Measurements from ENCODE around the gene PC. TPM values are rescaled to one million over a fixed set of nuclear protein-coding genes. Genes with fewer than 3 reads are reported as not detected.

PC gene
- total and polyA plus RNA-seq, 9 of the 15 experiments (the other 6 are each of a cell fraction or from before 2014, with no cell fraction given), result 0.94 to 38.0 (median 8.7) TPM

- peak in 1 of 2 experiments; percentile 61; a peak in 1 of 4 replicates for TF ChIP-seq ETV6 (IDR thresholded peaks at IDR 0.05; ENCODE audit: borderline replicate concordance in 1 of 2, low read depth in 2 of 2, low read length in 1 of 2)
- TF ChIP-seq ETV6 (CRISPR knock-in tag; IDR thresholded peaks at IDR 0.05; ENCODE audit: borderline replicate concordance), result no peak
- TF ChIP-seq MBD2 (IDR thresholded peaks at IDR 0.05; ENCODE audit: borderline replicate concordance, low read depth), result peak; percentile 59; the same call in 1 of the 2 replicates
- TF ChIP-seq NCOA1 (IDR thresholded peaks at IDR 0.05; ENCODE audit: low read depth), result 0 out of 2 replicates have a peak, but pooled peaks have one; percentile 24
- TF ChIP-seq ZKSCAN1 (IDR thresholded peaks at IDR 0.05; ENCODE audit: low read depth, low read length), result 0 out of 2 replicates have a peak, but pooled peaks have one; percentile 9
- TF ChIP-seq TAL1 (IDR thresholded peaks at IDR 0.05), result no peak
- 0 out of 2 replicates have a peak, but pooled peaks have one; percentile 3 for TF ChIP-seq ZNF740 (CRISPR knock-in tag; IDR thresholded peaks at IDR 0.05)
- TF ChIP-seq ZNF740 (tag; IDR thresholded peaks at IDR 0.05), result no peak
- peak; percentile 99 for TF ChIP-seq CREB1 (IDR thresholded peaks at IDR 0.05)
- TF ChIP-seq CREB1 (CRISPR knock-in tag; IDR thresholded peaks at IDR 0.05), result peak; percentile 98
- TF ChIP-seq ZNF644 (tag; IDR thresholded peaks at IDR 0.05; ENCODE audit: low read depth), result 0 out of 2 replicates have a peak, but pooled peaks have one; percentile 52
- no peak for TF ChIP-seq PHB2 (IDR thresholded peaks at IDR 0.05; ENCODE audit: low read depth)
- peak; percentile 85 for TF ChIP-seq SUPT5H (IDR thresholded peaks at IDR 0.05)
- TF ChIP-seq SMAD1 (IDR thresholded peaks at IDR 0.05; ENCODE audit: low read depth, low read length, partially characterized antibody), result peak; percentile 33
- TF ChIP-seq ZNF639 (CRISPR knock-in tag; conservative IDR thresholded peaks at IDR 0.05 in 1 of 2, IDR thresholded peaks at IDR 0.05 in 1 of 2), result peak in 1 of 2 experiments; percentile 82; a peak in 2 of 4 replicates
- TF ChIP-seq KAT7 (CRISPR knock-in tag; IDR thresholded peaks at IDR 0.05; ENCODE audit: borderline replicate concordance), result peak; percentile 16; the same call in 1 of the 2 replicates
- peak; percentile 97 for TF ChIP-seq POLR2G (IDR thresholded peaks at IDR 0.05; ENCODE audit: low read depth, low read length)
- TF ChIP-seq E2F8 (IDR thresholded peaks at IDR 0.05; ENCODE audit: low read depth, partially characterized antibody), result peak; percentile 77
- no peak for TF ChIP-seq U2AF2 (optimal IDR thresholded peaks at IDR 0.05; ENCODE audit: low read depth, low read length)
- peak in 1 of 2 experiments; percentile 33; a peak in 2 of 4 replicates for TF ChIP-seq TEAD1 (CRISPR knock-in tag; IDR thresholded peaks at IDR 0.05)
Observed at GRCh38 chr11:66842896-66843775, 115.0 kb downstream of the PC start, which contains the start of gene RCE1 (continued).
